GM12878 (cell line): ENCODE results near the gene PCGF6. TPM values are rescaled to one million over a fixed set of nuclear protein-coding genes. Genes with fewer than 3 reads are reported as not detected.

Experiments used
- ATAC-seq: fragments of 200-7000 bp; cut with Tn5 transposase; 3 replicates; pipeline ENCODE4 v1.9.1; 2020; ENCODE audit warnings: mild to moderate bottlenecking, moderate library complexity
- BruUV-seq: library from RNA; stranded (reverse); fragments of 400-500 nt; replicated peaks from 2 replicates; lab custom pipeline; 2021; lab: Mats Ljungman, UMichigan
- CTCF ChIA-PET: fragments of 300-600 bp; sonication (Branson Sonifier 250); formaldehyde crosslinking; extraction: SDS; loops from one replicate; lab custom pipeline; 2021; ENCODE audit warnings: inconsistent platforms; lab: Yijun Ruan, JAX
- POLR2A ChIA-PET: fragments of 350-600 bp; formaldehyde crosslinking; extraction: SDS; loops from one replicate; lab custom pipeline; 2021; ENCODE audit warnings: inconsistent platforms; lab: Charles Lee
- RAD21 ChIA-PET: fragments of 300-600 bp; sonication (Branson Sonifier 250); formaldehyde crosslinking; loops from one replicate; lab custom pipeline; 2023; ENCODE audit warnings: antibody characterized with exemption; ENCODE audit not compliant: unreplicated experiment; lab: Charles Lee
- SMC1A ChIA-PET: fragments of 300-600 bp; sonication (Branson Sonifier 250); formaldehyde crosslinking; loops from one replicate; lab custom pipeline; 2023; ENCODE audit not compliant: unreplicated experiment, uncharacterized antibody; lab: Charles Lee
- DNase-seq: peaks from one replicate; pipeline ENCODE4 v3.0.0-alpha.2; 2011; ENCODE audit warnings: low read depth, low spot score
- FAIRE-seq: peaks from 3 replicates; lab custom pipeline; 2011; peaks lifted over from hg19 to GRCh38; lab: Jason Lieb, UNC
- H2AFZ ChIP-seq: 2 replicates; pipeline ENCODE4 v1.6.0; 2011; ENCODE audit warnings: low read depth, low read length, control low read depth; ENCODE audit not compliant: control insufficient read depth
- H3K27ac ChIP-seq: 2 replicates; pipeline ENCODE4 v1.5.1; 2011; ENCODE audit warnings: control low read depth; ENCODE audit not compliant: control insufficient read depth, insufficient read depth
- H3K27me3 ChIP-seq, 2 experiments: replicated peaks in 1 of 2; 2 replicates each; pipeline versions ENCODE4 v1.6.0 to v1.6.1; 2011; ENCODE audit warnings: low read length in 1 of 2; ENCODE audit not compliant: control insufficient read depth in 2 of 2, insufficient read depth in 2 of 2
- H3K36me3 ChIP-seq, 2 experiments: 2 replicates each; pipeline ENCODE4 v1.5.1; 2011; ENCODE audit warnings: low read length in 1 of 2; ENCODE audit not compliant: control insufficient read depth in 2 of 2, insufficient read depth in 2 of 2
- H3K4me1 ChIP-seq: 2 replicates; pipeline ENCODE4 v1.6.1; 2011; ENCODE audit warnings: mild to moderate bottlenecking, low read length, moderate library complexity, mixed read lengths; ENCODE audit not compliant: control insufficient read depth, insufficient read depth
- H3K4me2 ChIP-seq: 2 replicates; pipeline ENCODE4 v1.6.0; 2011; ENCODE audit warnings: control low read depth; ENCODE audit not compliant: control insufficient read depth, insufficient read depth
- H3K4me3 ChIP-seq: fragments of 200-600 bp; sonication (generic); 2 replicates; pipeline ENCODE4 v1.5.1; 2016
- H3K79me2 ChIP-seq: 2 replicates; pipeline ENCODE4 v1.6.0; 2011; ENCODE audit warnings: low read length; ENCODE audit not compliant: control insufficient read depth, insufficient read depth
- H3K9ac ChIP-seq: 2 replicates; pipeline ENCODE4 v1.8.0; 2011; ENCODE audit warnings: low read length, control low read depth, mixed read lengths; ENCODE audit not compliant: control insufficient read depth, insufficient read depth
- H3K9me3 ChIP-seq: replicated peaks from 3 replicates; pipeline ENCODE4 v1.5.1; 2011; ENCODE audit warnings: mild to moderate bottlenecking, low read length; ENCODE audit not compliant: control insufficient read depth, insufficient read depth
- H4K20me1 ChIP-seq: 2 replicates; pipeline ENCODE4 v1.6.0; 2011; ENCODE audit not compliant: control insufficient read depth, insufficient read depth
- BRCA1 ChIP-seq: IDR thresholded peaks from 2 replicates; pipeline ENCODE4 v1.6.1; 2011; ENCODE audit warnings: low read depth, low read length, improper control_type of control experiment
- ELK1 ChIP-seq: IDR thresholded peaks from 2 replicates; pipeline ENCODE4 v1.6.1; 2012; ENCODE audit warnings: low read depth, low read length, improper control_type of control experiment
- FOXM1 ChIP-seq: IDR thresholded peaks from 2 replicates; pipeline ENCODE4 v1.6.1; 2012; ENCODE audit warnings: low read depth, mild to moderate bottlenecking, inconsistent platforms, low read length, moderate library complexity
- JUNB ChIP-seq: IDR thresholded peaks from 2 replicates; pipeline ENCODE4 v1.6.1; 2016; ENCODE audit warnings: antibody characterized with exemption, mild to moderate bottlenecking
- MEF2B ChIP-seq: fragments of 450-650 bp; IDR thresholded peaks from 2 replicates; pipeline ENCODE4 v1.6.1; 2018; ENCODE audit warnings: mild to moderate bottlenecking, moderate library complexity; ENCODE audit not compliant: partially characterized antibody, poor library complexity, severe bottlenecking
- POLR2AphosphoS2 ChIP-seq: IDR thresholded peaks from 2 replicates; pipeline ENCODE4 v1.6.1; 2011; ENCODE audit warnings: low read depth, mild to moderate bottlenecking, low read length, improper control_type of control experiment, moderate library complexity
- RAD51 ChIP-seq: fragments of 450-650 bp; IDR thresholded peaks from 2 replicates; pipeline ENCODE4 v1.6.1; 2016; ENCODE audit warnings: moderate library complexity, mild to moderate bottlenecking, inconsistent platforms
- TBL1XR1 ChIP-seq: IDR thresholded peaks from 2 replicates; pipeline ENCODE4 v1.6.1; 2012; ENCODE audit warnings: low read depth, low read length, improper control_type of control experiment
- WGBS: methylation state at CpG from one replicate; pipeline ENCODE4 v1.1.6; 2016; ENCODE audit warnings: low lambda C conversion rate; ENCODE audit not compliant: insufficient replicate concordance, insufficient coverage; ENCODE audit errors: missing lambda C conversion rate; 5-methylcytosine and 5-hydroxymethylcytosine counted together
- in situ Hi-C: fragments of 300-500 bp; cut with MboI; formaldehyde crosslinking; loops from 9 replicates; pipeline ENCODE4 v1.14.3; 2018; ENCODE audit warnings: mixed read lengths
- intact Hi-C: fragments of 100-400 bp; cut with micrococcal nuclease; formaldehyde crosslinking; loops from one replicate; pipeline ENCODE4 v1.14.2; 2022; ENCODE audit not compliant: unreplicated experiment
- polyA plus RNA-seq, 11 experiments: library from polyadenylated mRNA; depleted of rRNA in 4 of 11; unstranded in 6 of 11; stranded (reverse) in 5 of 11; fragments of >200 nt; fragmentation: Nextera tagmentation in 4 of 11; fragmentation: Illumina TruSeq in 1 of 11; extraction: Ambion mirVana in 4 of 11; extraction: Trizol in 1 of 11; gene quantifications; 1 replicate in 1 of 11; 2 replicates in 10 of 11; pipeline versions ENCODE4 v1.2.1 to v1.2.3, GENCODE V29; 2011 to 2016; ENCODE audit warnings: inconsistent platforms in 2 of 11, missing spikeins in 2 of 11, low read depth in 1 of 11
- total RNA-seq, 4 experiments: library from RNA; depleted of rRNA in 3 of 4; stranded (reverse); fragments of >200 nt in 3 of 4; fragmentation: Illumina TruSeq in 1 of 4; extraction: Trizol in 1 of 4; gene quantifications; 2 replicates each; pipeline versions ENCODE4 v1.2.1 to v1.2.3, GENCODE V29; 2013 to 2021
- TF ChIP-seq, protein P1 (sequence below): IDR thresholded peaks from 2 replicates; pipeline ENCODE4 v1.6.1; 2012; ENCODE audit warnings: mild to moderate bottlenecking, low read depth, low read length
- TF ChIP-seq, protein P2 (sequence below): fragments of 150-350 bp; IDR thresholded peaks from 2 replicates; pipeline ENCODE4 v1.6.1; 2014; ENCODE audit warnings: mild to moderate bottlenecking, low read depth, low read length
- TF ChIP-seq, protein P3 (sequence below): IDR thresholded peaks from 2 replicates; pipeline ENCODE4 v1.6.1; 2011; ENCODE audit warnings: mild to moderate bottlenecking, low read depth, low read length, moderate library complexity; ENCODE audit not compliant: insufficient replicate concordance

The PCGF6 gene
- total and polyA plus RNA-seq, 10 of the 15 experiments (the other 5 are each of a cell fraction or from before 2014, with no cell fraction given): 6.5 to 19.1 (median 12.7) TPM

GRCh38 chr10:103291588-103291987, 59.4 kb downstream of the PCGF6 start:
- no peaks in the 10 kb centered on the region for H4K20me1 ChIP-seq
- H3K4me2 ChIP-seq: no peak overlapping the region
- H3K36me3 ChIP-seq: no peaks in the 10 kb centered on the region
- H3K9ac ChIP-seq: no peak overlapping the region
- H3K79me2 ChIP-seq: no peaks in the 10 kb centered on the region
- POLR2A ChIA-PET: interaction anchor here (0.6 to 0.7 kb wide), 2 partner anchors 82 to 100 kb away, joined by 3 read pairs; no protein-coding TSS in a partner anchor
- 48% methylated on average over 4 of the region's 4 CpGs for WGBS
- RAD21 ChIA-PET: no interaction called here
- H3K4me3 ChIP-seq: no peak overlapping the region
- FAIRE-seq: no peak
- no peaks in the 10 kb centered on the region for H3K4me1 ChIP-seq
- H3K27ac ChIP-seq: no peak overlapping the region
- no peaks in the 10 kb centered on the region for H3K9me3 ChIP-seq
- in situ Hi-C loops (no loop called here), intact Hi-C loops (no loop called here)
- SMC1A ChIA-PET: no interaction called here
- CTCF ChIA-PET: interaction anchor here (0.6 to 2.0 kb wide), 3 partner anchors 43 to 380 kb away, joined by 3 to 5 read pairs (median 3); no protein-coding TSS in a partner anchor
- no peaks in the 10 kb centered on the region; a peak in 1 of 4 replicates for H3K27me3 ChIP-seq
- no peak overlapping the region for H2AFZ ChIP-seq
- no TSS peak for BruUV-seq
- ATAC-seq: no peak
- no peak for DNase-seq
- TF ChIP-seq ELK1: no peak
- TF ChIP-seq, protein P1, sequence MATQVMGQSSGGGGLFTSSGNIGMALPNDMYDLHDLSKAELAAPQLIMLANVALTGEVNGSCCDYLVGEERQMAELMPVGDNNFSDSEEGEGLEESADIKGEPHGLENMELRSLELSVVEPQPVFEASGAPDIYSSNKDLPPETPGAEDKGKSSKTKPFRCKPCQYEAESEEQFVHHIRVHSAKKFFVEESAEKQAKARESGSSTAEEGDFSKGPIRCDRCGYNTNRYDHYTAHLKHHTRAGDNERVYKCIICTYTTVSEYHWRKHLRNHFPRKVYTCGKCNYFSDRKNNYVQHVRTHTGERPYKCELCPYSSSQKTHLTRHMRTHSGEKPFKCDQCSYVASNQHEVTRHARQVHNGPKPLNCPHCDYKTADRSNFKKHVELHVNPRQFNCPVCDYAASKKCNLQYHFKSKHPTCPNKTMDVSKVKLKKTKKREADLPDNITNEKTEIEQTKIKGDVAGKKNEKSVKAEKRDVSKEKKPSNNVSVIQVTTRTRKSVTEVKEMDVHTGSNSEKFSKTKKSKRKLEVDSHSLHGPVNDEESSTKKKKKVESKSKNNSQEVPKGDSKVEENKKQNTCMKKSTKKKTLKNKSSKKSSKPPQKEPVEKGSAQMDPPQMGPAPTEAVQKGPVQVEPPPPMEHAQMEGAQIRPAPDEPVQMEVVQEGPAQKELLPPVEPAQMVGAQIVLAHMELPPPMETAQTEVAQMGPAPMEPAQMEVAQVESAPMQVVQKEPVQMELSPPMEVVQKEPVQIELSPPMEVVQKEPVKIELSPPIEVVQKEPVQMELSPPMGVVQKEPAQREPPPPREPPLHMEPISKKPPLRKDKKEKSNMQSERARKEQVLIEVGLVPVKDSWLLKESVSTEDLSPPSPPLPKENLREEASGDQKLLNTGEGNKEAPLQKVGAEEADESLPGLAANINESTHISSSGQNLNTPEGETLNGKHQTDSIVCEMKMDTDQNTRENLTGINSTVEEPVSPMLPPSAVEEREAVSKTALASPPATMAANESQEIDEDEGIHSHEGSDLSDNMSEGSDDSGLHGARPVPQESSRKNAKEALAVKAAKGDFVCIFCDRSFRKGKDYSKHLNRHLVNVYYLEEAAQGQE: no peak
- no peak for TF ChIP-seq BRCA1
- TF ChIP-seq MEF2B: no peak
- TF ChIP-seq RAD51: no peak
- TF ChIP-seq, protein P2, sequence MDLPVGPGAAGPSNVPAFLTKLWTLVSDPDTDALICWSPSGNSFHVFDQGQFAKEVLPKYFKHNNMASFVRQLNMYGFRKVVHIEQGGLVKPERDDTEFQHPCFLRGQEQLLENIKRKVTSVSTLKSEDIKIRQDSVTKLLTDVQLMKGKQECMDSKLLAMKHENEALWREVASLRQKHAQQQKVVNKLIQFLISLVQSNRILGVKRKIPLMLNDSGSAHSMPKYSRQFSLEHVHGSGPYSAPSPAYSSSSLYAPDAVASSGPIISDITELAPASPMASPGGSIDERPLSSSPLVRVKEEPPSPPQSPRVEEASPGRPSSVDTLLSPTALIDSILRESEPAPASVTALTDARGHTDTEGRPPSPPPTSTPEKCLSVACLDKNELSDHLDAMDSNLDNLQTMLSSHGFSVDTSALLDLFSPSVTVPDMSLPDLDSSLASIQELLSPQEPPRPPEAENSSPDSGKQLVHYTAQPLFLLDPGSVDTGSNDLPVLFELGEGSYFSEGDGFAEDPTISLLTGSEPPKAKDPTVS: no peak
- no peak for TF ChIP-seq FOXM1
- no peak for TF ChIP-seq TBL1XR1
- no peak for TF ChIP-seq JUNB
- TF ChIP-seq, protein P3, sequence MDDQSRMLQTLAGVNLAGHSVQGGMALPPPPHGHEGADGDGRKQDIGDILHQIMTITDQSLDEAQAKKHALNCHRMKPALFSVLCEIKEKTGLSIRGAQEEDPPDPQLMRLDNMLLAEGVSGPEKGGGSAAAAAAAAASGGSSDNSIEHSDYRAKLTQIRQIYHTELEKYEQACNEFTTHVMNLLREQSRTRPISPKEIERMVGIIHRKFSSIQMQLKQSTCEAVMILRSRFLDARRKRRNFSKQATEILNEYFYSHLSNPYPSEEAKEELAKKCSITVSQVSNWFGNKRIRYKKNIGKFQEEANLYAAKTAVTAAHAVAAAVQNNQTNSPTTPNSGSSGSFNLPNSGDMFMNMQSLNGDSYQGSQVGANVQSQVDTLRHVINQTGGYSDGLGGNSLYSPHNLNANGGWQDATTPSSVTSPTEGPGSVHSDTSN: no peak
- TF ChIP-seq POLR2AphosphoS2: no peak
